Thoracic aorta (tissue), 2 donors: ENCODE measurements around the gene LRRC31. TPM values are rescaled to one million over a fixed set of nuclear protein-coding genes. Genes with fewer than 3 reads are reported as not detected.

Experiments
- ATAC-seq: fragments of 150-250 bp; one replicate; pipeline ENCODE4 v1.8.0; 2017; ENCODE audit warnings: low read depth; ENCODE audit not compliant: insufficient number of reproducible peaks, low FRiP score
- DNase-seq: peaks from one replicate; pipeline ENCODE4 v3.0.0-alpha.2; 2020; ENCODE audit warnings: low spot score
- H3K27ac ChIP-seq, 2 donors: fragments of 200-600 bp; sonication (generic); 1 replicate in 1 of 2; 2 replicates in 1 of 2; pipeline ENCODE4 v1.5.1; 2016; ENCODE audit warnings: mild to moderate bottlenecking in 2 of 2, moderate library complexity in 2 of 2
- H3K27me3 ChIP-seq: fragments of 200-600 bp; sonication (generic); replicated peaks from 2 replicates; pipeline ENCODE4 v1.6.0; 2016; ENCODE audit warnings: mild to moderate bottlenecking; ENCODE audit not compliant: insufficient read depth
- H3K36me3 ChIP-seq: fragments of 200-600 bp; sonication (generic); one replicate; pipeline ENCODE4 v1.5.1; 2016
- H3K4me1 ChIP-seq, 2 donors: fragments of 200-600 bp; sonication (generic); 1 replicate in 1 of 2; 2 replicates in 1 of 2; pipeline versions ENCODE4 v1.5.1 to v1.6.0; 2016; ENCODE audit warnings: low read depth in 2 of 2, mild to moderate bottlenecking in 1 of 2; ENCODE audit not compliant: control insufficient read depth in 1 of 2
- H3K4me3 ChIP-seq: fragments of 200-600 bp; sonication (generic); 2 replicates; pipeline ENCODE4 v1.5.1; 2016; ENCODE audit warnings: mild to moderate bottlenecking
- H3K9me3 ChIP-seq: fragments of 200-600 bp; sonication (generic); 2 replicates; pipeline ENCODE4 v1.5.1; 2016
- total RNA-seq, 2 donors: library from RNA; depleted of rRNA; stranded (reverse); fragments of >200 nt; gene quantifications; one replicate each; pipeline versions ENCODE4 v1.1.0 to v1.2.3, GENCODE V29; 2016
- TF ChIP-seq, protein P1 (sequence below): fragments of 200-600 bp; sonication (generic); IDR thresholded peaks from one replicate; pipeline ENCODE4 v1.5.1; 2019; ENCODE audit warnings: antibody characterized with exemption

The LRRC31 gene
- total RNA-seq = not detected

DNA sequence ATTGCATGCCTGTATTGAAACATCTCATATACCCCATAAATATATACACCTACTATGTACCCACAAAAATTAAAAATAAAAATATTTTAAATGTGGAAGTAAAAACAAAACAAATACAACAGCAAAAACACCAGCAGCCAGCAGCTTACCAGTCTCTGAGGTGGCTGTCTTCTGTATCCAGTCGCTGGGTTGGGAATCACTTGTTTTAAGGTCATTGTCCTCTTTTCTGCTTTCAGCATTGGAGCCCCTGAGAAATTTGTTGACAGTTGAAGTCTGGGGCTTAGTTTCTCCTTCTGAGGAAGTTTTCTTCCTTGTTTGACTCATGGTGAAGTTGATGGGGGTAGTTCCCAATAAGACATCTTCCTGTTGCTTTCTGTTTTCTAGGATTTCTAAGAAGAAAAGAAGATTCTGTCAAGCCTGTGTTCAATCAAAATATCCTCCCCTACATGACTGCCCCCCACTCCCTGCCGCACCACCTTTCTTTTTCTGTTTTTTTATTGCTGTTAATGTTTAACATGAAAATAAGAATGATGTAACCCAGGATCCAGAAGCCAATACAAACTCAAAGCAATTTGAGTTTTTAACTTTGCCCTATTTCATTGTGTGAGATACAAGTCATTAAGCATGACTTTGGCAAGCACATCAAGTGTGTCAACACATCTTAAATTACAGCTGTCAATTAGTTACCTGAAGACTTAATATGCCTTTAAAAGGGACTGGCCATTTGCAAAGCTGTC, at the start of gene LRRC31:
Gene LRRC31 (minus strand): TSS at position 452 of the 737 bp plus-strand sequence. CDS start 128 bp downstream, at position 324.
- Histone ChIP-seq H3K27me3 (no peaks in the 10 kb centered on the region), H3K9me3 (no peaks in the 10 kb centered on the region), H3K4me3 (no peak within 1 kb of the TSS), H3K27ac (no peak within 1 kb of the TSS), H3K4me1 (no peaks in the 10 kb centered on the region), H3K36me3 (no peaks in the 10 kb centered on the region)
- DNase-seq (no peak), ATAC-seq (no peak)
- TF ChIP-seq, protein P1, sequence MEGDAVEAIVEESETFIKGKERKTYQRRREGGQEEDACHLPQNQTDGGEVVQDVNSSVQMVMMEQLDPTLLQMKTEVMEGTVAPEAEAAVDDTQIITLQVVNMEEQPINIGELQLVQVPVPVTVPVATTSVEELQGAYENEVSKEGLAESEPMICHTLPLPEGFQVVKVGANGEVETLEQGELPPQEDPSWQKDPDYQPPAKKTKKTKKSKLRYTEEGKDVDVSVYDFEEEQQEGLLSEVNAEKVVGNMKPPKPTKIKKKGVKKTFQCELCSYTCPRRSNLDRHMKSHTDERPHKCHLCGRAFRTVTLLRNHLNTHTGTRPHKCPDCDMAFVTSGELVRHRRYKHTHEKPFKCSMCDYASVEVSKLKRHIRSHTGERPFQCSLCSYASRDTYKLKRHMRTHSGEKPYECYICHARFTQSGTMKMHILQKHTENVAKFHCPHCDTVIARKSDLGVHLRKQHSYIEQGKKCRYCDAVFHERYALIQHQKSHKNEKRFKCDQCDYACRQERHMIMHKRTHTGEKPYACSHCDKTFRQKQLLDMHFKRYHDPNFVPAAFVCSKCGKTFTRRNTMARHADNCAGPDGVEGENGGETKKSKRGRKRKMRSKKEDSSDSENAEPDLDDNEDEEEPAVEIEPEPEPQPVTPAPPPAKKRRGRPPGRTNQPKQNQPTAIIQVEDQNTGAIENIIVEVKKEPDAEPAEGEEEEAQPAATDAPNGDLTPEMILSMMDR = no peak

DNA sequence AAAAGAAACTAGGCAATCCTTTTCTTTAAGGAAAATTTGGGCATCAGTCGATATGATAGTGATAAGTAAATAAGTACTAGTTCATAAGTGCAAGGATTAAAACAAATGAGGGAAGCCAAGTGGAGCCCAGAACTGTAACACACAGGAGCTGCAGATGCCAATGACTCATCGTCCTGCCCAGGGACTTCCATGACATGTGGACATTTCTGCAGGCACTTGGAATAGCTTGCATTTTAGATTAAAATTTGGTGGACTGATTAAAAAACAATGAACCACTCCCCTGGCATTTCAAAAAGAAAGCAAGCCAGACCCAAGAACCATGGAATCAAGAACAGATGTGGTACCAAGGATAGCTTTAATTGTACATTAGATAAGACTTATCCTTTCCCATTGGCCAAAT, 44.6 kb upstream of the LRRC31 start:
- no peaks in the 10 kb centered on the region for H3K9me3 ChIP-seq
- H3K27me3 ChIP-seq = no peaks in the 10 kb centered on the region
- H3K27ac ChIP-seq = no peak overlapping the region
- no peaks in the 10 kb centered on the region for H3K4me1 ChIP-seq
- DNase-seq (no peak), ATAC-seq (no peak)
- TF ChIP-seq, protein P1 = no peak
- no peaks in the 10 kb centered on the region for H3K36me3 ChIP-seq
- H3K4me3 ChIP-seq = no peak overlapping the region

DNA sequence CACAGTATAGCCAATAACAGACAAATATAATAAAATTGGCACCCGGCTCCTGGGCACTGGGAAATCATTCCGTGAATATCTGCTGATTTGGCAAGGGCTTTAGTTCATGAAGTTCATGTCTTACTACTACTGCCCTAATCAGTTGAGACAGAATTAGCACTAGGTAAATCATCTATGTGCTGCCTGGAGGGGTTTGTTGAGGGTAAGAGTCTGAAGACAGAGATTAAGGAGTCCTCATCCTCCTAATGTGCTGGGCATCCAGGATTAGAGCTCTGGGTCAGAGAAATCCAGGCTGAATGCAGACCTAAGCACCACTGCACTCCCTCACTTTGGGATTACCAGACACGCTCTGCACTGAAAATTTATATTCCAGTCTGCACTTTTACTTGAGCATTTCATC, 43.6 kb upstream of the LRRC31 start:
- no peaks in the 10 kb centered on the region for H3K36me3 ChIP-seq
- no peak overlapping the region for H3K4me3 ChIP-seq
- TF ChIP-seq, protein P1 = no peak
- no peaks in the 10 kb centered on the region for H3K27me3 ChIP-seq
- H3K4me1 ChIP-seq = no peaks in the 10 kb centered on the region
- H3K9me3 ChIP-seq = no peaks in the 10 kb centered on the region
- no peak overlapping the region for H3K27ac ChIP-seq
- ATAC-seq (no peak), DNase-seq (no peak)

DNA sequence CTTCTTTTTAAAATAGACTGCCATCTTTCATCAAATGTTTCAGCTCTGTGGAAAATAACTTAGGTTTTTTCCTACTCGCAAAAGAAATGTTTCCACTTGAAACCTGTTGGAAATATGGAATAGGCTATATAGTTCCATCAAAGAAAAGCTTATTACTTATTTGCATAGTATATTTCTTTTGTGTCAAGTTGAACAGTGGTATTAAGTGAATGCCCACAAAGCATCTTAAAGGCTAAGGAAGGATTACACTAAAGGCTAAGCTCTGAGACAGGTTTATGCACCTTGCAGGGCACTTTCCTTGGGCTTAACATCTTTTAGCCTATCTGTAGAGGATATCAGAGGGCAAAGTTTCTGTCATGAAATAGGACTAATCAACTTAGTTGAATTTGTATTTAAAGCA, 41.5 kb upstream of the LRRC31 start, which contains the start of gene SAMD7:
Gene SAMD7 (plus strand): TSS at position 301 of the 400 bp plus-strand sequence. CDS start 7,927 bp downstream, outside the sequence.
- no peak within 1 kb of the TSS for H3K4me3 ChIP-seq
- H3K4me1 ChIP-seq = no peaks in the 10 kb centered on the region
- no peaks in the 10 kb centered on the region for H3K9me3 ChIP-seq
- no peak within 1 kb of the TSS for H3K27ac ChIP-seq
- no peak for ATAC-seq
- no peaks in the 10 kb centered on the region for H3K36me3 ChIP-seq
- no peak for DNase-seq
- TF ChIP-seq, protein P1 = no peak
- H3K27me3 ChIP-seq = no peaks in the 10 kb centered on the region

DNA sequence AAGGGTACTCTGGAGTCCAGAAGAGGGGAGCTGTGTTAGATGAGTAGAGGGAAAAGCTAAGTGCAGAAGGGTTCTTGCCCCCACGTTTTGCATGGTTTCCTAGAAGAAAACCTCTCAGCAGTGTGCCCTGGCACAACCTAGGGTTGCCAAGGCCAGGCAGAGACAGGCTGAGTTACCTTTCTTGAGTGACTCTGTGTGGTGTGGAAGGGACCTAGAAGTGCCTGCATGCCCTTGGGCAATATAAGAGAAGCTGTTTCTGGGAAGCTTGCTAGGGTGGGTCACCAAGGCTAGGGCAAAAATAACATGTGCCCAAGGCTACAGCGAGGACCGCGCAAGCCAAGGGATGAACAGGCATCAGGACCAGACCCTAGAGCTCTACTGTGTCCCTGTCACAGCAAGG, 38.2 kb upstream of the LRRC31 start:
- DNase-seq (no peak), ATAC-seq (no peak)
- no peaks in the 10 kb centered on the region for H3K27me3 ChIP-seq
- no peak overlapping the region for H3K4me3 ChIP-seq
- no peaks in the 10 kb centered on the region for H3K4me1 ChIP-seq
- no peaks in the 10 kb centered on the region for H3K9me3 ChIP-seq
- H3K36me3 ChIP-seq = no peaks in the 10 kb centered on the region
- no peak overlapping the region for H3K27ac ChIP-seq
- TF ChIP-seq, protein P1 = no peak
